Gastrocnemius medialis (tissue), 4 donors: ENCODE results near the gene ANKRD18B.

Source experiments
- CTCF ChIP-seq, 5 experiments: fragments of 450-650 bp in 3 of 5; fragments of 200-600 bp in 2 of 5; sonication (generic) in 2 of 5; IDR thresholded peaks in 4 of 5; conservative IDR thresholded peaks in 1 of 5; 1 replicate in 4 of 5; 2 replicates in 1 of 5; pipeline ENCODE4 v1.5.1; 2016 to 2019; ENCODE audit warnings: antibody characterized with exemption in 5 of 5, mild to moderate bottlenecking in 3 of 5, moderate library complexity in 3 of 5
- POLR2A ChIP-seq, 2 donors: fragments of 450-650 bp; IDR thresholded peaks; one replicate each; pipeline ENCODE4 v1.6.1; 2017; ENCODE audit warnings: antibody characterized with exemption in 2 of 2, mild to moderate bottlenecking in 2 of 2, moderate library complexity in 2 of 2

GRCh38 chr9:33480106-33480505 is 43.9 kb upstream of the ANKRD18B start:
- no peak for TF ChIP-seq CTCF (IDR thresholded peaks at IDR 0.05 in 4 of 5, conservative IDR thresholded peaks at IDR 0.05 in 1 of 5)
- TF ChIP-seq POLR2A (IDR thresholded peaks at IDR 0.05): no peak
